HG02884 (cell line): ENCODE results near the gene RANBP17.

Experiments
- ATAC-seq: cut with Tn5 transposase; IDR thresholded peaks from one replicate; pipeline ENCODE4 v1.9.1; 2021; ENCODE audit warnings: mild to moderate bottlenecking, moderate library complexity; ENCODE audit not compliant: unreplicated experiment

RANBP17 gene

DNA sequence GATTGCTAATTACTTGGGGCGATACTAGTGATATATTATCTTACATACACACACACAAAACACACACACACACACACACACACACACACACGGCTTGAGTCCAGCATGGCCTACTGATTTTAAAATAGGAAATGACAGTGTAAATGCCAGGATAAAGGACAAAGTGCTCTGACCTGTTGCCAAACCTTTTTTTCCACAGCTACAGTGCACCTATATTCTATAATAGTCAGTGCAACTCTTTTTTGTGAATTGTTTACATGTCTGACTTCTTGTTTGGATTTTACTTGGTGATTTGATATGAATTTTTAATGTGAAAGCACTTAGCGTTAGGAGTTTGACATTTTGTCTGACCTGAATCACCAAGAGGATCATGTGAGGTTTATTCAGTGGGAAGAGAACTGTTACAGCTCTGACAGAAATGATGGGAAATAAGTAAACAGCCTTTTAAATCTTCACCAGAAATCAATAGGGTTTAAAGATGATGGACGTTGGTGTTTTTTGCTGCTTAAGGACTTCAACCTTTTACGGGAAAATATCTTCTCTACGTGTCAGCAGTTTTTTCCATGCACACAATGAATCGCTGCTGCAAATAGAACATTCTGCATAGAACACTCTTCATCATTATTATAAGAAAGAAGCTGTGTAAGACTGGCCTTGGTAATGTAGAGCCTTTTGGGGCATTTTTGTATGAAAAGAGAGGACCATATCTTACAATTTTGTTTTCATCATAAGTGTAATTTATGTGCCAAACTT lies 218.5 kb downstream of the RANBP17 start:
- no peak for ATAC-seq

- ATAC-seq = no peak
These were observed 219.5 kb downstream of the RANBP17 start for GRCh38 chr5:171081319-171081718.

DNA sequence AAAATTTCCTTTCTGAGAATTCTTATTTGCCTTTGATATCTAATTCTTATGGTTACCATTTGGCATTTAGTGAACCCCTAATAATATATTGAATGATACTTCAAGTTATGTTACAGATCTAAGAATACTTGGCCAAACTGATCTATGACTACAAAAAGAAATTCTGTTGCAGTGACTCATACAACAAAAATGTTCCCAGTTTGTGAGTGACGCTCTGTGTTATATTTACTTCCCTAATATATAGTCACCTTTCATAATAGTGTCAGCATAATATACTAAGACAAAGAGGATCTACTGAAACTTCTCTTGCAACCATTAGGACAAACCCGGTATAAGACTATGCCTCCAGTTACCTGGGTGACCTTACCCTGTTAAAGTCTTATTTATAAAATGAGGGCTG lies 230.4 kb downstream of the RANBP17 start:
- no peak for ATAC-seq

GRCh38 chr5:171093598-171093997 lies 231.8 kb downstream of the RANBP17 start:
- no peak for ATAC-seq

GRCh38 chr5:171094356-171094755 lies 232.5 kb downstream of the RANBP17 start:
- no peak for ATAC-seq

- ATAC-seq = no peak
These were observed 241.2 kb downstream of the RANBP17 start for GRCh38 chr5:171102877-171103610.

GRCh38 chr5:171107669-171108068 lies 245.9 kb downstream of the RANBP17 start:
- ATAC-seq = no peak

DNA sequence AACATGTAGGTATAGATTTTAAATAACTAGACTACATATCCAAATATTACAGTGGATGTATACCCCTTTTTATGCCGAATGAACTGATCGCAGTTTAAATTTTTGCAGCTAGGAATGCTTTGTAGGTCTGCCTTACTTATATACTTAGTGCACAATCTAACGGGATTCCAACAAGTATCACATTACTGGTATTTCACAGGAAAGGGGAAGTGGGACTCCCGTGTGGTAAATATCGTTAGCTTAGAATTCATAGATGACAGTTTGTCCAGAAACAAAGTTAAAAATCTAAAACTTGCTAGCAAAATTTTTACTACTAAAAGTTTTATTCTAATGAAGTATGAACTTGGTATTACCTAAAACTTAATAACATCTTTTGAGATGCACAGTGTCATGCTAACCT lies 253.7 kb downstream of the RANBP17 start:
- no peak for ATAC-seq

DNA sequence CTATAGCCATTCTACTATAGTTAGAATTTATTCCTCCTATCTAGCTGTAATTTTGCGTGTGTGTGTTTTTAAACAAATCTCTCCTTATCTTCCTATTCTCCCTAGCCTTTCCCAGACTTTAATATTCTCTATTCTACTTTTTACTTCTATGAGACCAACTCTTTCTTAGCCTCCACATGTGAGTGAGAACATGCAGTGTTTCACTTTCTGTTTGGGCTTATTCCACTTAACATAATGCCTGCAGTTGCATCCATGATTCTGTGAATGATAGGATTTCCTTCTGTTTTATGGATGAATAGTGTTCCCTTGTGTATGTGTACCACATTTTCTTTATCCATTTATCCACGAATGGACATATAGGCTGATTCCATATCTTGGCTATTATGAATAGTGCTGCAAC lies 254.9 kb downstream of the RANBP17 start:
- no peak for ATAC-seq

GRCh38 chr5:171120986-171121622 lies 259.3 kb downstream of the RANBP17 start:
- ATAC-seq = no peak

- ATAC-seq = no peak
These were observed 259.8 kb downstream of the RANBP17 start for GRCh38 chr5:171121638-171122037.

GRCh38 chr5:171122372-171122771 lies 260.6 kb downstream of the RANBP17 start:
- ATAC-seq = no peak

DNA sequence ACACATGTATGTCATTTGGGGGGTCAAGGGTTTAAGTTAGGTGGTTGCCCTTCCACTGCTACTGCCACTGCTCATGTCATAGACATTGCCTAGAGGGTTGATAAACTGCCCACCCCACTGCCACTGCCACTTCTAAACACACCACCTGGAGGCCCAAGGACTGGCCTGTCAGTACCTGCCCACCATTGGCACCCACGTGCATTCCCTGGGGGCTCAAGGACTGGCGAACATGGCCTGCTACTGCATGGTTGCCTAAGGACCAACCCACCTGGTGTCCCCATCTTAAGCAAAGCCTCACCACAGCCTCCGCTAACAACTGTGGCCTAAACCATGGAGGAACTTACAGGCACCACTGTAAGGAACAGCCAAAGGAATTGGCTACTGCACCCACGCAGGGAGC lies 261.6 kb downstream of the RANBP17 start:
- no peak for ATAC-seq

DNA sequence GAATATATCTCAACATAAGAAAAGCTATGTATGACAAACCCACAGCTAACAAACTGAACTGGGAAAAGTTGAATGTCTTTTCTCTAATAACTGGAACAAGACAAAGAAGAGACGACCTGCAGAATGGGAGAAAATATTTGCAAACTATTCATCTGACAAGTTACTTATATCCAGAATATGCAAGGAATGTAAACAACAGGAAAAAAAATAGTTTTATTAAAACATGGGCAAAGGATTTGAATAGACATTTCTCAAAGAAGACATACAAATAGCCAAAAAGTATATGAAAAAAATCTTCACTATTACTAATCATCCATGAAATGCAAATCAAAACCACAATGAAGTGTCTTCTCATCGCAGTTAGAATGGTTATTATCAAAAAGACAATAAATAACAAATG lies 265.5 kb downstream of the RANBP17 start:
- no peak for ATAC-seq

DNA sequence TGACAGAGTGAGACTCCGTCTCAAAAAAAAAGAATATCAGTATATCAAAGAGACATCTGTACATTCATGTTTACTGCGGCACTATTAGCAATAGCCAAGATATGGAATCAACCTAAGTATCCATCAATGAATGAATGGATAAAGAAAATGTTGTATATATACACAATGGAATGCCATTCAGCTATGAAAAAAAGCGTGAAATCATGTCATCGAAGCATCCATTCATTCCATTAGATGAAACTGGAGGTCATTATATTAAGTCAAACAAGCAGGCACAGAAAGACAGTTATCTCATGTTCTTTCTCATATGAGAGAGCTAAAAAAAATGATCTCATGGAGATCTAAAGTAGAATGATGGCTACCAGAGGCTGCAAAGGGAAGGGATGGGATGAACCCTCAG lies 266.3 kb downstream of the RANBP17 start:
- no peak for ATAC-seq

- ATAC-seq = no peak
These were observed 267.5 kb downstream of the RANBP17 start for GRCh38 chr5:171129308-171129707.

DNA sequence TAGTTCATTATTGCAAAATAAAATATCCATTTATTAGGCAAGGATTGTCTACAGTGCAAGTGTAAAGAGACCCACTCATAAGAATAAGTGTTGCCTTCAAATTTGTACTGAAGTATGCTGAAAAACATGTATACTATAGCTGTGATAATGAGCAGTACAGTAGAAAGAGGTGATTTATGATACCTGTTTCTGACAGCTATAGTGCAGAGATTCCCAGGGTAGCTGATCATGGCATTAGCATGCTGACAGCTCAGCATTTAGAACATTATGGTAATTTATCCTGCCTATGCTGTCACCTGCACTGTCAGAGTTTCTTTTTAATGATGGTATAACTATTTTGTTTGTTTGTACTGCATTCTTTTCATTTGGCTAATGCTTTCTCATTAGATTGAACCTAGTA lies 269.7 kb downstream of the RANBP17 start:
- ATAC-seq = no peak

- ATAC-seq = no peak
These were observed 276.1 kb downstream of the RANBP17 start for GRCh38 chr5:171137768-171138525.

- ATAC-seq = no peak
These were observed 277.4 kb downstream of the RANBP17 start for GRCh38 chr5:171139227-171139626.

DNA sequence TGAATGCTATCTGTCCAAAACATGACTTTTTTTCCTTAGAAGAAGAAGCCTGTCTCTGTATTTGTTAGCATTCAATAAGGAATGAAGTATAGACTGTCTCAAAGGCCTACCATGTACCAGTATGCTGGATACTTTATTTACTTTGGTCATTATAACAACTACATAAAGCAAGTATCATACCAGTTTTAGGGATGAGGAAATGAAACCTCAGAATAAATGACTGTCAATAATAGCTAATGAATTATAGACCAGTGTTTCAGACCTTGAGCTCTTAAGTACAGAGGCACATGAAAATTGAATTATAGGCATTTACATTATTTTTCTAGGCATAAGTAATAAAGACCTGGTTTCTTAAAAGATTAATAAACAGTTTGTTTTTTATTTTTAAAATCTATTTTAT lies 280.8 kb downstream of the RANBP17 start:
- no peak for ATAC-seq

DNA sequence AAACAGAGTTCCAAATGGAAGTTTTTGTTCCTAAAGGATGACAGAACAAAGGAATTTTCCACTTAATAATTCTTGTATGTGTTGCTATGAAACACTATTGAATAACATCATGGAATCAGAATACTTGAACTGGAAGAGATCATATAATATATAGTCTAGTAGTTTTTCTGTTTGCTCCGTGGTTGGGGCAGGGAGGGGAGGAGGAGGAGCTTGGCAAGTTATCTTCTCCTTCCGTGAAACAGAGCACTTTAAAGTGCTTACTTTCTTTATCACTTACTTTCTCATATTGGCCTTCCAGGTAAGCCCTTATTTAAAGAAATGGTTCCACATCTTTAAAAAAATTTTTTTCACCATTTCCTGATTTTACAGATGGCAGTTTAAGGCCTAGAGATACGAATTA lies 281.4 kb downstream of the RANBP17 start:
- ATAC-seq = no peak
